Measurements from ENCODE around the gene APBA2.

Gene APBA2

GRCh38 chr15:28993051-28993719 is 107.4 kb downstream of the APBA2 start:
- no peak for TF ChIP-seq POLR2A (IDR thresholded peaks at IDR 0.05; ENCODE audit: low read length)
- no peak for TF ChIP-seq GATA1 (IDR thresholded peaks at IDR 0.05; ENCODE audit: low read depth, low read length)
- no peak for DNase-seq

GRCh38 chr15:28993720-28994053 is 107.9 kb downstream of the APBA2 start:
- TF ChIP-seq POLR2A (IDR thresholded peaks at IDR 0.05; ENCODE audit: low read length) (no peak), GATA1 (IDR thresholded peaks at IDR 0.05; ENCODE audit: low read depth, low read length) (no peak)
- no peak for DNase-seq

GRCh38 chr15:28994142-28994830 is 108.5 kb downstream of the APBA2 start:
- no peak for DNase-seq
- no peak for TF ChIP-seq POLR2A (IDR thresholded peaks at IDR 0.05; ENCODE audit: low read length)
- no peak for TF ChIP-seq GATA1 (IDR thresholded peaks at IDR 0.05; ENCODE audit: low read depth, low read length)

DNA sequence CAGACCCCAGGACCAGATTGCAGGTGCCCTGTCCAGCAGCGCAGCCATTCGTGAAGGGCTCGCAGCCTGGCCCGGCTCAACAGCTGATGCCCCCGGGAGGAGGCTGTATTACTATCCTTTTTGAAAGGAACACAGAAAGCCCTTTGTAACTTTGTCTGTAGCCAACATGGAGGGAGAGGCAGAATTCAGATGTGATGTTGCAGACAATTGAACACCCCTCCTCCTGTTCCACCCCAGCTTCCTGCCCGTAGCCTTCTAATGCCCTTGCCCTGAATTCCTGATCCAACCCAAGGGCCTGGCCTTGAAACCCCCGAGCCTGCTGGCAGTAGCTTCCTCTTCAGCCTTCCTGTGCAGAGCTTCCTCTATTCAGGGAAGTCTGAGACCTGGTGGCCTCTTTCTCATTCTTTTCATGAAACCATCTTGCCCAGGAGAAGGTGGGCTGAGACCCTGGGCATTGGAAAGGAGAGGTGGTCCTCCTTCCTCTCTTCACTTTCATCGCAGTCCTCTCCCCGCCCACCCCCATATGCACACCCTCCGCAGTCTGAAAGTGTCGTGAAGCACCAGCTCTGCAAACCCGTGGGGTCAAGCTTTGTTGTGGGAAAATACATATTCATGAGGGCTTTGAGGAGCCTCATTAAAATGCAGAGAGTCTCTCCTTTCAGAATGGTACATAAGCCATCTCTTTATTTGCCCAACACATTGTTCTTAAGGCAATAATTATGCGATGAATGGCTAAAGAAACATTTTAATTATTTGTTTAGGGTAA is 109.2 kb downstream of the APBA2 start:
- no peak for DNase-seq
- TF ChIP-seq POLR2A (IDR thresholded peaks at IDR 0.05; ENCODE audit: low read length): no peak
- TF ChIP-seq GATA1 (IDR thresholded peaks at IDR 0.05; ENCODE audit: low read depth, low read length): no peak

- DNase-seq: no peak
- TF ChIP-seq POLR2A (IDR thresholded peaks at IDR 0.05; ENCODE audit: low read length): no peak
- TF ChIP-seq GATA1 (IDR thresholded peaks at IDR 0.05; ENCODE audit: low read depth, low read length): no peak
Measured at GRCh38 chr15:28995705-28996104, 109.9 kb downstream of the APBA2 start.

DNA sequence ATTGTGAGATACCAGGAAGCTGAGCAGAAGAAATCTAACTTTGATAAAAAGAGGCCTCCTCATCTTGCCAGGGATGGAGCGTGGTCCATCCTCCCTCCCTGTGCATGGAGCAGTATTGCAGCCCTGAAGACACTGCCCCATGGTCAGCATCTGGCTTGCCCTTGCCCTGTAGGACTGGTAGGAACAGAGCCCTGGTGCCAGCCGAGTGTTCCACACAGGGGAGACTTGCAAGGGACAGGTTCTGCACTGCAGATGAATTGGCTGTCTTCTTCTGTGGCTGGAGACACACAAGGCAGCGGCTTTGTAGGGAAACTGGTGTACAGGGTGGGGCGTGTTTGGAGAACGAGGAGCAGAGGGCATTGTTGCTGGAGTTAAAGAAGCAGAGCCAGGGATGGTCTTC is 110.5 kb downstream of the APBA2 start:
- DNase-seq: no peak
- TF ChIP-seq GATA1 (IDR thresholded peaks at IDR 0.05; ENCODE audit: low read depth, low read length) (no peak), POLR2A (IDR thresholded peaks at IDR 0.05; ENCODE audit: low read length) (no peak)

DNA sequence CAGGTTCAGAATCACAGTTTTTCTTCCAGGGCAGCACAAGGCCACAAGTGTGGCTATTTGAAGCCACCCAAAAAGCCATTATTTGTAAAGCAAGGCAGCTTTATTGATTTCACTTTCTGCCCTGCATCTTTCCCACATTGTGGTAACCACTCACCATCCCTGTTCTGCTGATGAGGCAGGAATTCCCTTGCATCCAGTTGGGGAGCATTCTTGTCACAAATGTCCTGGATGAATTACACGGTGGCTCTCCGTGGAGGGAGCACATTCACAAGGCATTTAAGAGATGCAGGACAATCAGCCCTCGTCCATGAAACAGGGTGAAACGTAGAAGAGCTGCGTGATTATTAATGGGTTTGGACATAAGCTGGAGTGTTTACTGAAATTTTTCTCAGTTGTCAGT is 111.2 kb downstream of the APBA2 start:
- TF ChIP-seq POLR2A (IDR thresholded peaks at IDR 0.05; ENCODE audit: low read length) (no peak), GATA1 (IDR thresholded peaks at IDR 0.05; ENCODE audit: low read depth, low read length) (no peak)
- DNase-seq: no peak

- DNase-seq: no peak
- TF ChIP-seq GATA1 (IDR thresholded peaks at IDR 0.05; ENCODE audit: low read depth, low read length) (no peak), POLR2A (IDR thresholded peaks at IDR 0.05; ENCODE audit: low read length) (no peak)
Measured at GRCh38 chr15:28997791-28998190, 112.0 kb downstream of the APBA2 start.

DNA sequence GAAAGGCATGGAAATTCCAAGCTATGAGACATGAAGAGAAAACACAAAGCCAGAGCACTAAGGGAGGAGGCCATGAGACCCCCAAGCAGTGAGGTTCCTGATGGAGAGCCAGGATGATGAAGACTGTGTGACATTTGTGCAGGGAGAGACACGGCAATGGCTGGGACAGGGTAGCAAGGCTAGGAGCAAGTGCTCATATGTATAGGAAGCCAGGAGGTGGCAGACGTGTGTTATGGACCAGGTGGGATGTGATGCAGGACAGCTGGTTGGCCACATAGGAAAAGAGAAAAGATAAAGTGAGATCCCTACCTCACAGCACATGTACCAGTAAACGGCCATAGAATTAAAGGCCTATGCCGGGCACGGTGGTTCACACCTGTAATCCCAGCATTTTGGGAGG is 112.7 kb downstream of the APBA2 start:
- no peak for TF ChIP-seq POLR2A (IDR thresholded peaks at IDR 0.05; ENCODE audit: low read length)
- no peak for TF ChIP-seq GATA1 (IDR thresholded peaks at IDR 0.05; ENCODE audit: low read depth, low read length)
- no peak for DNase-seq

- TF ChIP-seq GATA1 (IDR thresholded peaks at IDR 0.05; ENCODE audit: low read depth, low read length): no peak
- TF ChIP-seq POLR2A (IDR thresholded peaks at IDR 0.05; ENCODE audit: low read length): no peak
Measured at GRCh38 chr15:29003191-29003839, 117.5 kb downstream of the APBA2 start.

GRCh38 chr15:29003840-29004233 is 118.1 kb downstream of the APBA2 start:
- TF ChIP-seq POLR2A (IDR thresholded peaks at IDR 0.05; ENCODE audit: low read length): no peak
- TF ChIP-seq GATA1 (IDR thresholded peaks at IDR 0.05; ENCODE audit: low read depth, low read length): no peak
- DNase-seq: no peak

More at GRCh38 chr15:29003191-29003839, 117.5 kb downstream of the APBA2 start:
- no peak for DNase-seq

DNA sequence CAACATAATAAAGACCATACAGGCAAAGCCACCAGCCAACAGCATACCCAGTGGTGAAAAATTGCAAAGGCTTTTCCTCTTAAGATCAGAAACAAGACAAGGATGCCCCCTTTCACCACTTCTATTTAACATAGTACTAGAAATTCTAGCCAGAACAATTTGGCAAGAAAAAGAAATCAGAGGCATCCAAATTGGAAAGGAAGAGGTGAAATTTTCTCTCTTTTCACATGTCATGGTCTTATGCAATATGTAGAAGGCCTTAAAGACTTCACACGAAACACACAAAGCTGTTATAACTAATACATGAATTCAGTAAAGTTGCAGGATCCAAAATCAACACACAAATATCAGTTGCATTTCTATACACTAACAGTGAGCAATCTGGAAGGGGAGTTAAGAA is 120.2 kb downstream of the APBA2 start:
- no peak for DNase-seq
- no peak for TF ChIP-seq POLR2A (IDR thresholded peaks at IDR 0.05; ENCODE audit: low read length)
- TF ChIP-seq GATA1 (IDR thresholded peaks at IDR 0.05; ENCODE audit: low read depth, low read length): no peak

GRCh38 chr15:29008846-29009245 is 123.1 kb downstream of the APBA2 start:
- TF ChIP-seq POLR2A (IDR thresholded peaks at IDR 0.05; ENCODE audit: low read length): no peak
- no peak for TF ChIP-seq GATA1 (IDR thresholded peaks at IDR 0.05; ENCODE audit: low read depth, low read length)
- DNase-seq: no peak

- no peak for TF ChIP-seq POLR2A (IDR thresholded peaks at IDR 0.05; ENCODE audit: low read length)
- TF ChIP-seq GATA1 (IDR thresholded peaks at IDR 0.05; ENCODE audit: low read depth, low read length): no peak
- no peak for DNase-seq
Measured at GRCh38 chr15:29012097-29012496, 126.3 kb downstream of the APBA2 start.
